Activated CD8-positive, alpha-beta T cell treated with anti-CD3 and anti-CD28 coated beads for 36 hours (primary cell): ENCODE measurements around the gene PIK3R6. TPM values are rescaled to one million over a fixed set of nuclear protein-coding genes. Genes with fewer than 3 reads are reported as not detected.

Source experiments
- ATAC-seq: fragments of 200-7000 bp; cut with Tn5 transposase; one replicate; pipeline ENCODE4 v1.10.0; 2021; ENCODE audit warnings: mild to moderate bottlenecking, moderate library complexity
- CTCF ChIA-PET: fragments of 350-600 bp; sonication (Branson Sonifier 250); formaldehyde crosslinking; loops from one replicate; lab custom pipeline; 2021; ENCODE audit warnings: antibody characterized with exemption; lab: Charles Lee
- POLR2A ChIA-PET: fragments of 350-600 bp; sonication (Branson Sonifier 250); formaldehyde crosslinking; loops from one replicate; lab custom pipeline; 2021; ENCODE audit warnings: antibody characterized with exemption; lab: Charles Lee
- DNase-seq: peaks from one replicate; pipeline ENCODE4 v3.0.0-alpha.2; 2020
- H3K27ac Mint-ChIP-seq: one replicate; pipeline ENCODE4 v1.8.0; 2021; ENCODE audit warnings: mild to moderate bottlenecking, mixed read lengths
- H3K27me3 Mint-ChIP-seq: one replicate; pipeline ENCODE4 v1.8.0; 2021; ENCODE audit warnings: mixed read lengths
- H3K36me3 Mint-ChIP-seq: one replicate; pipeline ENCODE4 v1.8.0; 2021; ENCODE audit warnings: low read depth, mixed read lengths
- H3K4me1 Mint-ChIP-seq: one replicate; pipeline ENCODE4 v1.8.0; 2021; ENCODE audit warnings: low read depth, mixed read lengths
- H3K4me3 Mint-ChIP-seq: one replicate; pipeline ENCODE4 v1.8.0; 2021; ENCODE audit warnings: mild to moderate bottlenecking, moderate library complexity, mixed read lengths
- H3K9me3 Mint-ChIP-seq: one replicate; pipeline ENCODE4 v1.8.0; 2021; ENCODE audit warnings: mixed read lengths
- intact Hi-C: fragments of 100-400 bp; cut with micrococcal nuclease; formaldehyde crosslinking; loops from one replicate; pipeline ENCODE4 v1.10.0; 2022
- total RNA-seq, 2 experiments: library from RNA; stranded (reverse); gene quantifications; one replicate each; pipeline ENCODE4 v1.2.3, GENCODE V29; 2021
- TF ChIP-seq, protein P1 (sequence below): fragments of 200-600 bp; IDR thresholded peaks from one replicate; pipeline ENCODE4 v1.8.0; 2022; ENCODE audit warnings: antibody characterized with exemption, mild to moderate bottlenecking

The PIK3R6 gene
- total RNA-seq, 2 experiments from 2014 or later, result 3.8 to 3.9 TPM

DNA sequence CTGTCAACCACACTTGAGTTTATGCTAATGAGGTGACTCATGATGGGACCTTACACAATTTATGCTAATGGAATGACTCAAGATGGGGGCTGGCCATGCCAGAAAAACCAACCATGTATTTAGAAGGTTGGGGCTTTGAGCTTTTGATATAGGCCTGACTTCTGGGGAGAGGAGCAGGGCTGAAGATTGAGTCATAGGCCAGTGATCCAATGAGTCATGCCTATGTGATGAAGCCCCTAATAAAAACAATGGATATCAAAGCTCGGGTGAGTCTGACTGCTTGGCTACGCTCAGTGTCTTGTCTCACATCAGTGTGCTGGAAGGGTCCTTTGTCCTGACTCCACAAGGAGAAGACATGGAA, 75.6 kb downstream of the PIK3R6 start:
- H3K9me3 Mint-ChIP-seq, result peaks cover 9% of the 10 kb centered on the region
- POLR2A ChIA-PET, result interaction anchor here (0.5 to 0.6 kb wide), 2 partner anchors 406 to 1072 kb away, joined by 3 read pairs; no protein-coding TSS in a partner anchor
- H3K4me3 Mint-ChIP-seq, result no peak overlapping the region
- no peaks in the 10 kb centered on the region for H3K4me1 Mint-ChIP-seq
- CTCF ChIA-PET, result no interaction called here
- no peak overlapping the region for H3K27ac Mint-ChIP-seq
- DNase-seq (peak; percentile 45), ATAC-seq (peak; percentile 87)
- TF ChIP-seq, protein P1, sequence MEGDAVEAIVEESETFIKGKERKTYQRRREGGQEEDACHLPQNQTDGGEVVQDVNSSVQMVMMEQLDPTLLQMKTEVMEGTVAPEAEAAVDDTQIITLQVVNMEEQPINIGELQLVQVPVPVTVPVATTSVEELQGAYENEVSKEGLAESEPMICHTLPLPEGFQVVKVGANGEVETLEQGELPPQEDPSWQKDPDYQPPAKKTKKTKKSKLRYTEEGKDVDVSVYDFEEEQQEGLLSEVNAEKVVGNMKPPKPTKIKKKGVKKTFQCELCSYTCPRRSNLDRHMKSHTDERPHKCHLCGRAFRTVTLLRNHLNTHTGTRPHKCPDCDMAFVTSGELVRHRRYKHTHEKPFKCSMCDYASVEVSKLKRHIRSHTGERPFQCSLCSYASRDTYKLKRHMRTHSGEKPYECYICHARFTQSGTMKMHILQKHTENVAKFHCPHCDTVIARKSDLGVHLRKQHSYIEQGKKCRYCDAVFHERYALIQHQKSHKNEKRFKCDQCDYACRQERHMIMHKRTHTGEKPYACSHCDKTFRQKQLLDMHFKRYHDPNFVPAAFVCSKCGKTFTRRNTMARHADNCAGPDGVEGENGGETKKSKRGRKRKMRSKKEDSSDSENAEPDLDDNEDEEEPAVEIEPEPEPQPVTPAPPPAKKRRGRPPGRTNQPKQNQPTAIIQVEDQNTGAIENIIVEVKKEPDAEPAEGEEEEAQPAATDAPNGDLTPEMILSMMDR, result no peak
- H3K27me3 Mint-ChIP-seq, result no peaks in the 10 kb centered on the region
- intact Hi-C loops, result no loop called here
- H3K36me3 Mint-ChIP-seq, result no peaks in the 10 kb centered on the region

DNA sequence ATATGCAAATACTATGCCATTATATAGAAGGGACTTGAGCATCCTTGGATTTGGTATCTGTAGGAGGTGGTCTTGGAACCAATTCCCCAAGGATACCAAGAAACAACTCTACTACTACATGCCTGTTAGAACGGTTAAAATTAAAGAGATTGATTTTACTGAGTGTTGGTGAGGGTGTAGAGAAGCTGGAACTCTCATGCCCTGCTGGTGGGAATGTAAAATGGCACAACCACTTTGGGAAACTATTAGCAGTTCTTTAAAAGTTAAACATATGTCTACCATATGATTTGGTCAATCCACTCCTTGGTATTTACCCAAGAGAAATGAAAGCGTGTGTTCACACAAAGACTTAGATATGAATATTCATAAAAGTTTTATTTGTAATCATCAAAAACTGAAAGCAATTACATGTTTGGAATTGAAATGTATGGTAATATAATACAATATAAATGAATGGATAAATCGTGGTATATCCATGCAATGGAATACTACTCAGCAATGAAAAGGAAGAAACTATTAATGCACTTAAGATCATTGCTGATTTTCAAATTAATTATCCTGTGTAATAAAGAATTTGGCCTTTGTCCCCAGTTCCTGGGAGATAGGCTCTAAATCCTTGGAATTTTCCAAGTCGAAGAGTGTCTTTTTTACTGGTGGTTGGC, 76.1 kb downstream of the PIK3R6 start:
- no peak overlapping the region for H3K4me3 Mint-ChIP-seq

DNA sequence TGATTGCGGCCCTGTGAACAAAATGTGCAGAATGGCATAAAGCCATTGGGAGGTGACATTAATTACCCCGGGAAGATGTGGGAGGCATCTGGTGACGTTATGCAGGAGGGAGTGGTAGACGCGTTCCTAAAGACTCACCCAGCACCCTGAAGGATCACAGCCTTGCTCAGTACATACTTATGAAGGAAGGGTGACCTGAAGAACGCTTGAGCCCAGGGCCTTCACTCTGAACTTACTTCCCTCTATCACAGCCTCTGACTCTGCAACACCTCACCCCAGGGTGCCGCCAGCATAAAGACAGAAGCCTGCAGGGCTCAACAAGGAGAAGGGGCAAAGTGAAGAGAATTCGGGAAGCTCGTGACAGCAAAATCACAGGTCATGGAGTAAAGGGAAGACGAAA, 77.7 kb downstream of the PIK3R6 start:
- DNase-seq, result no peak
- TF ChIP-seq, protein P1, result no peak
- no peak for ATAC-seq
- no peaks in the 10 kb centered on the region for H3K4me1 Mint-ChIP-seq
- peaks cover 9% of the 10 kb centered on the region for H3K9me3 Mint-ChIP-seq
- H3K36me3 Mint-ChIP-seq, result no peaks in the 10 kb centered on the region
- ChIA-PET POLR2A (interaction anchor here (0.6 kb wide), 1 partner anchor 198 kb away, joined by 3 read pairs; no protein-coding TSS in a partner anchor), CTCF (interaction anchor here (0.7 kb wide), 1 partner anchor 208 kb away, joined by 3 read pairs; no protein-coding TSS in a partner anchor)
- intact Hi-C loops, result no loop called here
- H3K27ac Mint-ChIP-seq, result no peak overlapping the region
- no peak overlapping the region for H3K4me3 Mint-ChIP-seq
- no peaks in the 10 kb centered on the region for H3K27me3 Mint-ChIP-seq

More for the DNA sequence above, 76.1 kb downstream of the PIK3R6 start:
- TF ChIP-seq, protein P1, result no peak
- intact Hi-C loops, result no loop called here
- no peaks in the 10 kb centered on the region for H3K36me3 Mint-ChIP-seq
- H3K4me1 Mint-ChIP-seq, result no peaks in the 10 kb centered on the region
- no peak for ATAC-seq
- POLR2A ChIA-PET, result interaction anchor here (0.6 kb wide), 1 partner anchor 1073 kb away, joined by 3 read pairs; no protein-coding TSS in a partner anchor
- no peak overlapping the region for H3K27ac Mint-ChIP-seq
- CTCF ChIA-PET, result no interaction called here
- H3K27me3 Mint-ChIP-seq, result no peaks in the 10 kb centered on the region
- H3K9me3 Mint-ChIP-seq, result peaks cover 9% of the 10 kb centered on the region
- no peak for DNase-seq

DNA sequence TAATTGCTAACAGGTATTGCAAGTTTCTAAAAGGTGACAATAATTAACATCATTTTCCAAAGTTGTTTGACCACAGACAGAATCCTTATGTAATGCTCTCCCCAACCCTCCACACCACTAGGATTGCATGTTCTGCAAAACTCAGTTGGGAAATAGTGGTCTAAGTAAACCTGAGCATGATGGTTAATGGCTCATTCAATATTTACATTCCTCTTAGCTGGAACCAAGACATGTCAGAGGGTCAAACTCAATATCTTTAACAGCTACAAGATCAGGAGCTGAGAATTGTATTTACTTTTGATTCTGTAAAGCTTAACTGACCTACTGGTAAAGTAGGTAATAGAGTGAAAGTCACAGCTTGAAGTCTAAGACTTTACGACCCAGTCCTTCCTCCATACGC, 78.5 kb downstream of the PIK3R6 start:
- ChIA-PET CTCF (interaction anchor here (0.6 to 0.8 kb wide), 2 partner anchors 78 to 209 kb away, joined by 3 to 4 read pairs; partner anchors contain the start of gene PIK3R6), POLR2A (interaction anchor here (0.6 kb wide), 1 partner anchor 198 kb away, joined by 3 read pairs; no protein-coding TSS in a partner anchor)
- no peak overlapping the region for H3K27ac Mint-ChIP-seq
- no peak for ATAC-seq
- TF ChIP-seq, protein P1, result no peak
- H3K4me1 Mint-ChIP-seq, result no peaks in the 10 kb centered on the region
- H3K4me3 Mint-ChIP-seq, result no peak overlapping the region
- intact Hi-C loops, result no loop called here
- no peaks in the 10 kb centered on the region for H3K36me3 Mint-ChIP-seq
- DNase-seq, result no peak
- no peaks in the 10 kb centered on the region for H3K27me3 Mint-ChIP-seq
- peaks cover 9% of the 10 kb centered on the region for H3K9me3 Mint-ChIP-seq
